HG02884 (cell line): ENCODE results near the gene RPS28.

ENCODE experiments used
- ATAC-seq: cut with Tn5 transposase; IDR thresholded peaks from one replicate; pipeline ENCODE4 v1.9.1; 2021; ENCODE audit warnings: mild to moderate bottlenecking, moderate library complexity; ENCODE audit not compliant: unreplicated experiment

Gene RPS28

DNA sequence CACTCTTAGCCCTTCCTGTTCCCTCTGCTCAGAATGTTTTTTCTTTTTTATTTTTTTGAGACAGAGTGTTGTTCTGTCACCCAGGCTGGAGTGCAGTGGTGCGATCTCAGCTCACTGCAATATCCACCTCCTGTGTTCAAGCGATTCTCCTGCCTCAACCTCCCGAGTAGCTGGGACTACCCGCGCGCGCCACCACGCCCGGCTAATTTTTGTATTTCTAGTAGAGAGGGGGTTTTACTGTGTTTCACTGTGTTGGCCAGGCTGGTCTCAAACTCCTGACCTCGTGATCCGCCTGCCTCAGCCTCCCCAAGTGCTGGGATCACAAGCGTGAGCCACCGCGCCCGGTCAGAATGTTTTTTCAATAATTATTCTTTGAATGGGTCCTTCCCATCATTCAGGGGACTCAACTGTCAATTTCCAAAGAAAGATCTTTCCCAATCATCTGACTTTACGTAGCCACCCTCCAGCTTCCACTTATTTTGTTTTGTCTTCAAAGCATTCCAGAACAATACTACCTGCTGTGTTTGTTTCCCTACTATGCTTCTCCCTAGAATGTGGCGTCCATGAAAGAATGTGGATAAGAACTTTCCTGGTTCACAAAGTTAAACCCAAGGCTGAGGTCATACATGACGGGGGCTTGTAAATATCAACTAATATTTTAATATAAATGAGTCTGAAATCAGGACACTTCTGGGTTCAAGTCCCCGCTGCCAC, 1.3 kb upstream of the RPS28 start:
- no peak for ATAC-seq

DNA sequence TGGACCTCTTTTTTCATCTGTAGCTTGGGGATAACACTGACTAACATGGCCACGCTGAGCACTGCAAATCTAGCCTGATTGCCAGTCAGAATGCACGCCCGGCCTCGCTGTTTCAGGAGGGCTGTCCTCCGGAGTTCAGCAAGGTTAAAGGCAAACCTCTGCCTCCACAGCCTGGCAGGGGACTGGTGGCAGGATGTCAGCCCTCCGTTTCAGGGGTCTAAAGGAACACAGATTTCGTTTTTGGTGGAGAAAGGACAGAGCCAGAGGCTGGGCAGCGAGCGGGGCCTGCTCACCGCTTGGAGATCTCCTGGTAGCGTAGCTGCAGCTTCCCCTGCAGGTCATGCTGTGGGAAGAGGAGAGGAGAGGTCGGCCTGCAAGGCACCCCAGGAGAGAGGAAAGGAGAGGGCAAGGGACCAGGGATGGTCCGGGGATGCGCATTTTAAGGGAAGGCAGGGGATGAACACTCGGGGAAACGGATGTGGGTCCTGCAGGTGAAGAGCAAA, 681 bp upstream of the RPS28 start:
- peak; percentile 26 for ATAC-seq

DNA sequence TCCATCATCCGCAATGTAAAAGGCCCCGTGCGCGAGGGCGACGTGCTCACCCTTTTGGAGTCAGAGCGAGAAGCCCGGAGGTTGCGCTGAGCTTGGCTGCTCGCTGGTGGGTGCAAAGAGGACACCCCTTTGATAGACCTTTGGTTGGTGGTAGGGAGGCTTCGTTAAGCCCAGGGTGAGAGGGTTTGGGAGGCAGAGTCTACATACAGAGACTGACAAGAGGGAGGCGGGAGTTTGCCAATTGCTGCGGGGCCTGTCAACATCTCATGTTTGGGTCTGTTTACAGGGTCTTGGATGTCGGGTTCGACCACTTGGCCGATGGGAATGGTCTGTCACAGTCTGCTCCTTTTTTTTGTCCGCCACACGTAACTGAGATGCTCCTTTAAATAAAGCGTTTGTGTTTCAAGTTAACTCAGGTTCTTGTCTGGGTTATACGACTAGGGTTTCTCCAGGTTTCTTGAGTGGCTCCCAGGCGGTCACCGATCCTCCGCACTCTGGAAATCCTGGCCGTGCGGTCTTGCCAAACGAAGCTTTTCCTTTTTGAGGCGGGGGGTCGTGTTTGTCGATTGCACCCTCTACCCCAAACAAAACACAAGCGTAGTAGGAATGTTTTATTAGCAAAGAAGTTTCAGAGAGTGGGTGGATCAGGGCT, 816 bp downstream of the RPS28 start:
- no peak for ATAC-seq

DNA sequence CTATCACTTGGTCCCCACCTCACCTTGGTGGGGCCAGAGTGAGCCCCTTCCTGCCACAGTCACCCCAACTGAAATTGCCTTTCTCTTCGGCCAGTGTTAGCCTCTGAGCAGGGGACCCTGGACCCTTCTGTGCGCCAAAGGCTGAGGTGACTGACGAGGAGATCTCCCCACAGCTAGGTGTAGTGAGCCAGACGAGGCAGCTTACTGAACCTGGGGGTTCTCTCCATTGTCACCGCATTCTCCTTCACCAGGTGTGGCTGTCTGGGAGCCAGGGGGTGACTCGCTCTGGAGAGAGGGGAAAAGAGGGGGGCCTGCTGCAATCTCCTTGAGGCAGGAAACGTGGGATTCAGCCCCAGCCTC, 1.3 kb downstream of the RPS28 start:
- ATAC-seq, result no peak

DNA sequence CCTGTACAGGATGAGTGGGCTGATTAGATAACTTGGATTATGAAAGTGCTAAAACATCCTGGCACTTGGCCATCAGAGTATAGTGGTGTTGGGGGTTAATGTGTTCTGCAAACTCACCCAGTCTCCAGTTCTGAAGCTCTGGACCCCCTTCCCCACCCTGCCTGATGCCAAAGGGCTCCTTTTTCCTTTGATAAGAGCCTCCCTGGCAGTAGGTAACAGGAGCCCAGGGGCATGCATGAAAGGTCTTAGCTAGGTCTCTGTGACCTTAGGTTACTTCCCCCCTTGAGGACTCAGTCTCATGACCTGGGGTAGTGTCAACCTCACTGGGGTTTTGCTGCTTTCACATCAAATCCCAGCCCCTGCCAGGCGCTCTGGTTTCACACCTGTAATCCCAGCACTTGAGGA, 2.5 kb downstream of the RPS28 start:
- no peak for ATAC-seq

DNA sequence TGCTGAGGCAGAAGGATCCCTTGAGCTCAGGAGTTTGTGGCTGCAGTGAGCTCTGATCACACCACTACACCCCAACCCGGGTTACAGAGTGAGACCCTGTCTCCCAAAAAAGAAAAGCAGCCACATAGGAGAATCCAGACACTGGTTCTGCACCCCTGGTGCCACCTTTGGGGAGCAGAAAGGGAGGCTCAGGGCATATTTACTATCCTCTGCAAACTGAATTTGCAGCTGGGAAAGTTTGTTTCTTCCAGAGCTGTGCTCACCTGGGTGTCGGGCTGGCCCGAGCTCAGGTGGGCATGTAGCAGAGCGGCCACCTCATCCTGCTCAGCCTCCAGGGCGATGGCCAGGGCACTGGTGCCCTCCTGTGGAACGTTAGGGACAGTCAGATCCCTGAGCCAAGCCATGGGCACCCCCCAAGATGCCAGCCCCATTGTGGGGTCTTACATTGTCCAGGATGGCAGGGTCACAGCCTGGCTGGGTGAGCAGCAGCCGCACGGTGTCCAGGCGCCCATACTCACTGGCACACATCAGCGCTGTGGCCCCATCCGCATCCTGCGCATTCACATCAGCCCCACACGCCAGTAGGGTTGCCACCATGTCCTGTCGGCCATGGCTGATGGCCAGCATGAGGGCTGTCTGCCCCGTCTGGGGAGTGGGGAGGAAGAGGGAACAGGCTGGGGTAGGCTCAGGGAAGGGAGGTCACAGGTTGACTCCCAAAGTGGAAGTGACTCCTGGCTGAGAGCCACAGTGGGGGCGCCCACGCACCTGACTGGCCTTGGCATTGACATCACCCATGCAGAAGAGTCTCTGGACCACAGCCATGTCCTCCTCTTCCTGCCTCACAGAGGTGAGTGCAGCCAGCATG, 3.1 kb downstream of the RPS28 start:
- ATAC-seq, result no peak

DNA sequence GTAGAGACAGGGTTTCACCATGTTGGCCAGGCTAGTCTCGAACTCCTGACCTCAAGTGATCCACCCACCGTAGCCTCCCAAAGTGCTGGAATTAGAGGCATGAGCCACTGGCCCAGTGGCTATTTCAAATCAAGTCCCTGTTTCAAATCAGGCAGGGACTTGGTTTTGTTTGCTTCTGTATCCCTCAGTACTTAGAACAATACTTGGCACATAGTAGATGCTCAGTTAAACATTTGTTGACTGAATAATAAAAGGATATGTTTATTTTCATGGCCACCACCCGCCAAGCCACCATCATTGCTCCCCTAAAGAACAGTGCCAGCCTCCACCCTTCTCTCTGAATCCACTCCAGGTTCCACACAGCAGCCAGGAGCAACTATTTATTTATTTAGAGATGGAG, 4.2 kb downstream of the RPS28 start:
- ATAC-seq, result no peak

DNA sequence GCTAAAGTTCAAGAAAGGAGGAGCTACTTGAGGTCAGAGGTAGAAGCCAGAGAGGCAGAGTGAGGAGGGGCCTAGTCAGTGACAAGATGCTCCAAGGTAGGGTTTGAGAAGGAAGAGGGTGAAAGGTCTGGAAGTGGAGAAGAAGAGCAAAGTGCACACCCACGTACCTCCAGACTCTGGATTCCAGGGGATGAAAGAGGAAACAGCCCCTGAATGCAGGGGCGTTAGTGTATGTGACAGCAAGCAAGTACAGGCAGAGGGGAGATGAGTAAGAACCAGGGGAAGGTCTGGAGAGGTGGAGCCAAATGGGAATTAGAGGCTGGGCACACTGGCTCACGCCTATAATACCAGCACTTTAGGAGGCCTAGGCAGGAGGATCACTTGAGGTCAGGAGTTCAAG, 8.7 kb downstream of the RPS28 start:
- ATAC-seq, result no peak

DNA sequence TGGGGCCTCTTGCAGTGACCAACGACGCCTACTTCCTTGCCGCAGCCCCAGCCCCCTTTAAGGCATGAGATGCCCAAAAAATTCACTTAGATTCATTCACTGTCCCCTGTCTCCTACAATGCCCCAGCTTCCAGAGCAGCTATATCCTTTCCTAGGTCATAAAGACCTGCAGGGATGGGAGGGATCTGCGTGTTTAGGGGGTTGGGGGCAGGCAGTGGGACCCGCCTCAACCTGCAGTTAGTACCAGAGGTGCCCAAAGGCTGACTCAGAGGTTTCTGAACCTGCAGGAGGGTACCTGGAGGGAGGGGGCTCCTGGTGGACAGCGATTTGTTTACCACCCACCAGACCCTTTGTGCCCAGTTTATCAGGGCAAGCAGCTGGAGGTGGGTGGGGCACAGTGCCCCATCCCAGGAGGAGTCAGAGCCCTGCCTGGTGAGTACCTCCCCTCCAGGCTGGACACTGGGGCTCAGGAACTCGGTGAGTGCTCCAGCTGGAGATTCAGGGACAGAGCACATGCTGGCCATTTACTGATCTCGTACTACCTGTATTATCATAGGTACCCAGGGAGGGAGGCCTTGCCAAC, 10.1 kb downstream of the RPS28 start:
- no peak for ATAC-seq

DNA sequence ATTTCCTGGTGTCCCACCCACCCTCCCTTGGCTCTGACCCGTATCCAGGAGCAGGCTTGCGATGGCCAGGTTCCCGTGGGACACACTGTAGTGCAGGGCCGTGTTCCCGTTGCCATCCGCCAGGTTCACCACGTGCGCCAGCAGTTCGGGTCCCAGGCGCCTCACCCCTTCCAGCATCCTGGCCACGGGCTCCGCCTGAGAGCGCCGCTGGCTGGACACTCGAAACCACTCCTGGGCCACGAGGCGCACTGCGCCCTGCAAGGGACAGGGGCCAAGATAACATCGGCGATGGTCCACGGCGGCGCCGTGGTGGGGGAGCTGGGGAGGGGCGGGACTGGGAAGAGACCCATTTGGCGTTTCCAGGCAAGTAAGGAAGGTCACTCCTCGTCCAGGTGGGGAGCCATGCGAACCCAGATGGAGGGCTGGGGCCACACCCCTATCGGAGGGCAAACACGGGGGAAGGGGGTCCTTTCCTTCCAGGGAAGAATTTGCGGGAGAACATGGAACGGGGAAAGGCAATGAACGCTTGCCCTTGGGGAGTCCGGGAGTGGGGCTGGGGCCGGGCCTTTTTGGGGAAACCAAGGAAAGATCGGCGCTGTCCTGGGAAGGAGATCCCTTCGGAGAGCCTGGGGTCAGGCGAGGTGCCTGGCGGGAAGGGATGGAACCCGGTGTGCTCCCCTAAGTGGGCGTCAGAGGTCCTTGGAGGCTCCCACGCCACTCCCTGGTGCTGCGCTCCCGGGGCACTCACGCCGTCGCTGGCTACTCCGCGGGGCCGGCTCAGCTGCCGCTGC, 11.9 kb downstream of the RPS28 start:
- no peak for ATAC-seq

DNA sequence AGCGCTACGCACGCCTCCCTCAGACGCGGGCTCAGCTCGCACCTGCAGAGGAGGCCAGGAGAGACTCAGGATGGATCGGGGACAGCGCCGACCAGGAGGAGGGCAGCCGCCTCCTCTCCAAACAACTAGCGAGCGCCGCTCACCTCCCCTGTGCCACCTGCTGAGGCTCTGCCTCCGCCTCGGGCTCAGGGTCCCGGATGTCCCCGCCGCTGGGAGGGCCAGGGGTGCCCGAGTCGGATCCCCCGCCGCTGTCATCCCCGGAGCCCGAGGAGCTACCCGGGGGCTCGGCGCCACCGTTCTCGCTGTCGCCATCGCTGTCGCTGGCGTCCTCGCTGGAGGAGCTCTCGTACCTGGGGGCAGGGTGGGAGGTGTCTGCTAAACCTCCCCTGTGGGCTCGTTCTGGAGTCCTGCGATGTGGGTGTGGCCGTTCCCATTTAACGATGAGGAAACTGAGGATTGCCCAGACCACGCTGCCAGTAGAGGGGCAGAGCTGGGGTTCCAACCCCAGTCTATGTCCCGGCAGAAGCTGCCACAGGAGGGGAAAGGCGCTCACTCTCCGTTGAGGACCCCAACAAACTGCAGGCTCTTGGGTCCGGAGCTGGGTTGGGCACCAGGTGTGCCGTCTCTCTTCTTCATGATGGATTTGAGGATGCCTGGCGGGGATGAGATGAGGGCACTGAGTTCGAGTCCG, 12.6 kb downstream of the RPS28 start:
- ATAC-seq, result no peak

DNA sequence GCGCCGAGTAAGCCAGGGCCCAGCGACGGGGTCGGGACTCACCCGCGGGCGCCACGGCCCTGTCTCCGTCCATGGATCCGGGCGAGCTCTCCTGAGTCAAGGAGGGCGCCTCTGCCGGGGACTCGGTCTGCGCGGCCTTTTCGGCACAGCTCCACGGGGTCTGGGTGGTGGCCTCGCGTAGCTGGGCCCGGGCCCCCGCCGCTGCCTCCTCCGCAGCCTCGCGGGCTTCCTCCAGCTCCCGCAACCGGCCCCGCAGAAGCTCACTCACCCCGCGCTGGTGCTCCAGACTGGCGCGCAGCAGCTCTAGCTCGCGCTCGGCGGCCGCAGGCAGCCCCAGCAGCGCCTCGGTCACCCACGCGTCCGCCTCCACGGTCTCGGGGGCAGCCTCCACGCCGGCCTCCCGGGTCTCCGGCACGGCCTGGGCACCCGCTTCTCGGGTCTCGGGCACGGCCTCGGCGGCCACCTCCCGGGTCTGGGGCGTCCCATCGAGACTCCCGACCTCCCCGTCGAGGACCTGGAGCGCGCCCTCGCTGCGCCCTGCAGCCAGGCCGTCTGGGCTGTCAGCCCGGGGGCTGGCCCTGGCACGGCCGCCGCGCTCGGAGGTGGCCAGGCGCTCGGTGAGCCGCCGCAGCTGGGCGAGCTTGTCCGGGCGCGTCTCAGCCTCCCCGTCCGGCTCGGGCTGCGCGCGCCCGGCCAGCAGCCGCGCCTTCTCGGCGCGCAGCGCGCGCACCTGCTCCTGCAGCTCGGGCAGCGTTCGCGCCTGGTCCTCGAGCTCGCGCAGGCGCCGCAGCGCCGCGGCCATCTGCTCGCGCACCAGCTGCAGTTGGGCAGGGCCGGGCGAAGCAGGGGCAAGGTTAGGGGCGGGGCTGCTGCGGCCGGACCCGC, 13.4 kb downstream of the RPS28 start:
- ATAC-seq, result no peak

DNA sequence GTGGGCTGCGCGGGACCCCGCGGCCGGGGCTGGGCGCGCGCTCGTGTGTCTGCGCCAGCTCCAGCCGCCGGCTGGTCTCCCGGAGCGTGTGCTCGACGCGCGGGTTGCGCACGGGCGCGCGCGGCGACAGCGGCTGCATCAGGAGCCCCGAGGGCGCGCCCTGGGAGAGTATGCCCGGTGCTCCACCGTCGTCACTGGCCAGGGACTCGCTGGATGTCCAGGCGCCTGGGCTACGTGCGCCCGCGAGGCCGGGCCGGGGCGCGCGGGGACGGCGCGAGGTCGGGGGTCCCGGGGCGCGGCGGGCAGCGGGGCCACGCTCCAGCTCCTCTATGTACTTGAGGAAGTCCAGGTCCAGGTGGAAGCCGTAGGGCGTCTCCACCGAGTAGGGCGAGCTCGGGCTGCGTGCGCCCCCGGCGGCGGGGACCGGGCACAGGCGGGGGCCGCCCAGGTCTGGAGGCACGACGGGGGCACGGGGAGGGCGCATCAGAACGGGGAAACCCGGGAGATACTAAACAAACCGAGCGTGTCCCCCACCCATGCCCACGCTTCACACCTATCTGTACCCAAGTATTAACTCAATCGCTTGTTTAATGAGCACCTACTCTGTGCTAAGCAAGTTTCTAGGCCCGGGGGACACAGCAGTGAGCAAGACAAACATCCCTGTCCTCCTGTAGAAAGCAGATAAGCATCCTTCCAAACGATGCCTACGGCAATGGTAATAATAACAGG, 14.2 kb downstream of the RPS28 start:
- ATAC-seq, result no peak

DNA sequence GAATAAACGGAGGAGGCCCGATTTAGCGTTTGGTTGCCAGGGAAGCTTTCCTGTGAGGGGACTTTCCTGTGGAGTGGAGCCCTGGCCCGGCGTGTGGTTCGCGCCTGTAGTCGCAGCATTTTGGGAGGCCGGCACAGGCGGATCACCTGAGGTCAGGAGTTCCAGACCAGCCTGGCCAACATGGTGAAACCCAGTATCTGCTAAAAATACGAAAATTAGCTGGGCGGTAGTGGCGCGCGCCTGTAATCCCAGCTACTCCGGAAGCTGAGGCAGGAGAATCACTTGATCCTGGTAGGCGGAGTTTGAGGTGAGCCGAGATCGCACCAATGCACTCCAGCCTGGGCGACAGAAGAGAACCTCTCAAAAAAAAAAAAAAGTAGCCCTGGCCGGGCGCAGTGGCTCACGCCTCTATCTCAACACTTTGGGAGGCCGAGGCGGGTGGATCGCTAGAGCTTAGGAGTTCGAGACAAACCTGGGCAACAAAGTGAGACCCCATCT, 14.8 kb downstream of the RPS28 start:
- no peak for ATAC-seq

DNA sequence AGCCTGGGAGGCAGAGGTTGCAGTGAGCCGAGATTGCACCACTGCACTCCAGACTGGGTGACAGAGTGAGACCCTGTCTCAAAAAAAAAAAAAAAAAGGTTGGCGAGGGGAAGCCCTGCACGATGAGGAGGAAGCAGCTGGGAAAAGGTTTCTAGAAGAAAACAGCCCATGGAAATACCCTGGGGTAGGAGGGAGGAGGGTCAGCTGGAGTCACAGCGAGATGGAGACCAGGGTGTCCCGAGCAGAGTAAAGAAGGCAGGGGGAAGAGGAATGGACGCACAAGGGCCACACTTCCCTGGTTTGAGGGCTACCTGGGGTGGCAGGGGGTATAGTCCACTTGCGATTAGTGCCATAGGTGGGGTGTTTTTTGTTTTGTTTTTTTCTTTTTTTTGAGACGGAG, 15.4 kb downstream of the RPS28 start:
- ATAC-seq, result no peak

DNA sequence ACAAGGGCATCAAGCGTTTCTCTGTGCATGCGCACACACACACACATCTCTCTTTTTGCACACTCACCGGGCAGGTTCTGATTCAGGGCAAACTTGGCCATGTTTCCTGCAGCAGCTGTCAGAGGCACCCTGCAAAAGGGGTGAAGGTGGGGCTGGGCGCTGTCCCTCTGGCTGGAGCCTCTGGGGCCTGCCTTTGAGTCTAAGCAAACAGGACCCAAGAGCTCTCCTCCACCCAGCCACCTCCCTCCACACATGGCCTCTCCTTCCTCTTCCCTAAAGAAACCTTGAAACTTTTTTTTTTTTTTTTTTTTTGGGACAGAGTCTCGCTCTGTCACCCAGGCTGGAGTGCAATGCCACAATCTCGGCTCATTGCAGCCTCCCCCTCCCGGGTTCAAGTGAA, 16.4 kb downstream of the RPS28 start:
- no peak for ATAC-seq

DNA sequence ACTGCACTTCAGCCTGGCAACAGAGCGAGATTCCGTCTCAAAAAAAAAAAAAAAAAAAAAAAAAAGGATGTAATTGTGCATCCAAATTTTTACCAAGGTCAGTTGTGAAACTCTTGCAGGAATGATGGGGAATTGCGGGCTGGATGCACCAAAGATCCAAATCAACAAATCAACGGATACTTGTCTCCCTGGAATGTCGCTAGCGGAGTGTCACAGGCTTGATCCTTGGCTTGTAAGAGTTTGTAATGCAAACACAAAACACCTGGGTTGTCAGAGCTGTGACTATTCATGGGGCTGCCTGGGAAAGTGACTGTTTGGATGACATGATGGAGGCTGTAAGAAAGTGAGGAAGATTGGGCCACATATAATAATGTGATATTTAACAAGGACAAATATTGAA, 17.5 kb downstream of the RPS28 start:
- no peak for ATAC-seq
